ENCODE results near the gene EPB41L4B.
A peak's percentile ranks its signal among the peaks of the same experiment; 100 is the strongest.

Gene EPB41L4B

DNA sequence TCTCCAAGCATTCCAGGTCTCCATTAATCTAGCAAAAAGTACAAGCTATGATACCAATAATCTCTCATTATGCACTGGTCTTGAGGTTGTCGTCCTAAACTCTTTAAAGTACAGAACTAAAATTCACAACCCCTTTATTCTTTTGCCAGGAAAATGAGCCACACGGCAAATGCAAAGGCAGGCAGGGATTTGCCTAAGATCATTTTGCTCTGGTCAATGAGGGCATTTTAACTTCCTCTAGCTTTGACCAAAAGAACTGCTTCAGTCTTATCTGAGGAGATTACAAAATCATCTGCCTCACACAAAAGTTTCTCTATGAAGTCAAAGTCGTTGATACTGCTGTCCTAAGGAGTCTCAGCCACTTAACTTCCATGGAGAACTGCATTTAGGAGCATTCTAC lies 51.8 kb downstream of the EPB41L4B start:
- DNase-seq, result no peak

DNA sequence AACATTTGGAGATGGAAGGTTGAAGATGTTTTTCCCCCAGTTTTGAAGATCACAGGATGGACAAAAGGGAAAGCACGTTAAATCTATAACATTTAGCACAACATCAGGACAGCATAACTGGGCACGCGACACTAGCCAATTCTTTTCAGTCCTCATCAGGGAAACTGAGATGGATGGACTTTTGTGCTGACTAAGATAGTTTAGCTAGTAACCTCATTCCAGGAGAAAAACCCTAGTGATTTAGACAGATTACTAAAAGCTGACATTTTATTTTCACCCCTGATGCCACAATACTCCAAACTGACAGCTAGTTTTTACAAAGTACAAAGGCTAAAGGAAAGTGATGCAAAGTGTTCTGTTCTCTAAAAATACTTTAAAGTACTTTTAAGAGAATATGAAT lies 53.3 kb downstream of the EPB41L4B start:
- no peak for DNase-seq

DNA sequence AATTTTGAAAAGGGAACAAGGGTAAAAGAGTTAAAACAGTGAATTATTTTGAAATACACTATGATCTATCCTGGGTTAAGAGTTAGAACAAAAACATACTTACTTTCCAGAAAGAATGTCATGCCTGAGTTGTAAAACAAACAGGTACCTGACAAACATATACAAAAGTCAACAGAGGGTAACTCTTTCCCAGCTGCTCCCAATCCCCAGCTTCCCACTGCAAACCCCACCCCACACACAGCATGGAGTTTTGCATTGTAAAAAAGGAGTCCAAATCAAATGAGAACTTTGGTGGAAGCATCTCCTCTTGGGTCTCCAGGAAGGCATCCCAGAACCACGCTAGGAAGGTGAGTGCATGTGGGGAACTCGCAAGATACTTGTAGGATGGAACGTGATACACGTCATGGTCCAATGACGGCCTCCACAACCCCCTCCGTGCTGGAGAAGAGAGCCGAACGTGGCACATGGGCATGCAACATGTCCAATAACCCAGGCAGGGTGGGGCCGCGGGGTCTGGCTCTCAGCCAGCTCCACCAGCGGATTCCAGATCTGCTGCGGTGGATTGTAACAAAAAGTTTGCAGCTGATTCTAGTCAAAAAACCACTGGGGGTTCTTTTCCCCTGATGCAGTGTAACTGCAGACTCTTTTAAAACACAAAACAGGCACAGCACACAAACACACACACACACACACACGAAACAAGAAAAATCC lies 55.8 kb downstream of the EPB41L4B start:
- no peak for DNase-seq

DNA sequence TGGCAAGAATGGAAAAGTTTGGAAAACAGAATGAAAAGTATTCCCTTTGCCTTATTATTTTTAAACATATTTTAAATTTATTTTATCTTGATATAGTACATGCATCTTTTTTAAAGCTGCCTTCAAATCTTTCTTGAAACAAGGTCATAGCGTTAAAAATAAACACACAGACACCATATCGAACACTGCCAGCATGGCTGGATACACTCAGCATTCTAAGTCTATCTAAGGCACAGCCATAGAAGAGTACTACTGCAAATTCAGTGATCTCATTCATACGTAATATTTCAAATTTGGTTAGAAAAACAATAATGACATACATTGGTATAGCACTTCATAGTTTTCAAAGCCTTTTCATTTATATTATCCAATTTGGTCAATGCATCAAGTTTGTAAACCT lies 57.5 kb downstream of the EPB41L4B start:
- no peak for DNase-seq

DNA sequence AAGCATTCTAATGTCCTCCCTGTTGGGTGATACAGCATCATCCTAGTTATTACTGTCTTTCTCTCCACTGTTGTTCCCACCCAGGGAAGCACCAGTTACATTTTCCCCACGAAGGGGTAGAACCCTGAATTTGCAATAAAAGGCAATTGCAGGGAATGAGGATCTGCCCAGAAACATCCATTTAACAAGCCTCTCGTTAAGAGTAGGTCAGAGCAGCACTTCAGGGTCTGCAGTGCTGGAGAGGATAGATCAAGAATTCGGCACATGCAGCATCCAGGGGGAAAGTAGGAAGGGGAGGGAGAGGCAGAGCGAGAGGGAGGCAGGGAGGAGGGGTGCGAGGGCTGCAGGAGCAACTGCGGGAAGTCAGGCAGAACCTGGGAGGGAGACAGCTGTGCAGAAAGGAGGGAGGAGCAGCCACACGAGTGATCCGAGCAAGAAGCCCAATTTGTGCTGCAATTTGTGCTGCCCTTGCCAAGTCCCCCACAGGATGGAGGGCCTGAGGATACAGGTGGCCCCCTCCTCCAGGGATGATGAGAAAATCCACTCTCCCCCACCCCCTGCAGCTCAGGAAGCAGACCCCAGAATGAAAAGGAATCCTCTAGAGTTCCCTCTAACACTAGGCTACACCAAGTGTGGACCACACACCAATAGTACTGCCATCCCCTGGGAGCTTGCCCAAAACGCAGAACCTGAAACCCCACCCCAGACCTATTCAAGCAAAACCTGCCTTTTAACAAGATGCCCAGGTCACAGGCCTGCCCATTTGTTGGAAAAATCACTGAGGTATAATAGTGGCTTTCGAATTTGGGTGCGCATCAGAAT lies 62.2 kb downstream of the EPB41L4B start:
- DNase-seq, result no peak

DNA sequence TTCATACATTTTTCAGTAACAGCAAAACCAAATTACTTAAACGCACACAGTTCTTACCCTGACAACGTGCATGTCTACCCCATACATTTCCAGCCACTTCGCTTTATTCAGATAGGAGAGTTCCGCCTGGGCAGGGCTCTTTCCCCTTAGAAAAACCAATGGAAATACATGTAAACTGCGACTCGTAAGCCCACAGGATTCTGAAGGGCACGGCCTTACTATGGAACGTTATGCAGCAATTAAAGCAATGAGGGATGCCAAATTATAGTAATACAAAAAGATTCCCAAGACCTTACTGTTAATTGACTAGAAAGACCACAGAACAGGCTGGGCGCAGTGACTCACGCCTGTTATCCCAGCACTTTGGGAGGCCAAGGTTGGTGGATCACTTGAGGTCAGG lies 64.5 kb downstream of the EPB41L4B start:
- DNase-seq, result peak; percentile 51

DNA sequence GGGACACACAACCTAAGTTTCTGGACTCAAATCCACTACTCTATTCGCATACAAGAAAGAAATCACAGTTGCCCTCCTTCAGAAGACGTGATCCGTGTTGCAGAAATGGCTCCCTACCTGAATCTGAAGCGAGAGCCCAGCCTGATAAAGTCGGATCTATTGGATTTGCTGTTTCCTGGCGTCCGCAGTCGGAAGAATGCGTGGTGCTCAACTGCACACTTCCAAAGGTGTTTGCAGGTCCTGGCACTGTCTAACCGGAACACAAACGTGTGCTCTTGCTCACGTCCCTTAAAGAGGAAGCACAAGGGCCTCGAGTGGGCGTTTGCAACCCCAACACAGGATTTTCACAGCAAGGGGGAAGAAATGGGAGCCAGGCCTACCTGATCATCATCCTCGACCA lies 65.5 kb downstream of the EPB41L4B start:
- no peak for DNase-seq

DNA sequence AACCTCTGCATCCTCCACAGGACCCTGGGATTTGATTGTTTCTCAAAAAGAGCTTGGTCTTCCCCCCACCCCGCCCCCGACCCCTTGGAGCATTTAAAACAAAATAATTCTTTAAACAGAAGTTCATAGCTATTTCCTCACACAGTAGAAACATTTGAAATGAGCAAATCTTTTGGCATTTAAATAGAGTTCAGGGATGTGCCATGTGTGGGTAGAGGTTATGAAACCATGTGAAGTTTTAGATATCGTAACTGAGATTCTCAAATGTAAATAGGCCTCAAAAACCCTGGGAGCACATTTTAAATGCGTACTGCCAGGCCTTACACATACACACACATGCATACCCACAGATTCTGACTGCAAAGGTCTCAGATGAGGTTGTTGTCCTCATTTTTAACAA lies 66.5 kb downstream of the EPB41L4B start:
- peak; percentile 52 for DNase-seq

DNA sequence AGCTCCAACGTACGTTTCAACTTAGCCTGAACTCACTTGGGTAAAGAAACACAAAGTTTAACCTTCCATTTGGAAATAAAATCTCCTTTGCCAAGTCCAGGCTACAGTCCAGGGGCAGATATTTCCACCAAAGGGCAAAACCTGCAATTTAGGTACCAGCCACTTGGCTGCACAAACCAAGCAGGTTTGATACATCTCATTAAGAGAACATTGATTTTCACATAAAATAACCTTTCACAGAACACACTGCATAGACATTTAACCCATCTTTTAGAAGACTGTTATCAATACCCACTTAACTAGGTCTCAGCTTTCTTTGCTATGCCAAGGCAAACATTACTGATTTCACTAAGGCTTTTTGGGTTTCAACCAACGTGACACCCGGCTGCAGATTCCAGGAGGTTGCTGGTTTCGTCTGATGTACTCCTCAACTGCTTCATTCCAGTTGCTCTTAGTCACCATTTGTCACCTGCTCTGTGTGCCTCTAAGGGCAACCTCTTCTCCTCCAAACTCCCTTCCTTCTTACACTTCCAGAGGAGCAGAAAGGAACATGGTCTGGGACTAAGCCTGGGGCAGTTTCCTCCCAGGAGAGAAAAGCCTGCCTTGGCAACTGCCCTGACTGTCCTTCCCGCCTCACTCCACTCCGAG lies 67.1 kb downstream of the EPB41L4B start:
- DNase-seq, result peak; percentile 39

DNA sequence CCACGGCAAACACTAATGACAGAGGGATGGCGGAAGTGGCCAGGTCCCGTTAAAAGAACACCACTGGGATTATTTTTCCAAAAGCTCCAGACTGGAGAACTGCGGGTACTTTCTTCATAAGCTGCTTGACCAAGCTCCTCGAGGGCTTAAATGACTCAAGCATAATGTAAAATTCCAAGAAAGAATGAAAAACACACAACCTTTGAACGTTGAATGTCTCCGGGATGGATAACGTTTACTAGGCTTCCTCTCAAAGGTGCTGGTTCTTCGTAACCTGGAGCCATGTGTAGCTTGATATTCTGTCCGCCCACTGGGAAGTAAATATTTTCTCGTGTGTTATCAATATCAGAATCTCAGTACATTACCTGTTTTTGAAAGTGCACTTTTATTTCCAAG lies 67.6 kb downstream of the EPB41L4B start:
- DNase-seq, result no peak

DNA sequence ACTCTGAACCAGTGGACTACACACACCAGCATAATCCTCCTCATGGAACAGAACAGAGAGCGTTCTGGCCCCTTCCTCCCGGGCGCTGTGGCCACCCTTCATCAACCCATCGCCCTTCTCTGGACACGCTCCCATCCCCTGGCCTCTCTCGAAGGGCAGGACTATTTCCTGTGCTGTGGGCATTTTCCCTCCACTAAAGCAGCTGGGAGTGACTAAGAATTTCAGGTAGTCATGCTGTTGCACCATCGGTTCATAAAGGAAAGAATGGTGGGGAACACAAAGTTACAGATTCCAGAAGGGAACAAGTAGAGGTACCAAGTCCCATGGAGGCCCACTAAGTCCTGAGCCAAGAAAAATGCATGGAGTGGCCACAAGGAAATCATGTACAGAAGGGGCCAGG lies 68.6 kb downstream of the EPB41L4B start:
- no peak for DNase-seq

DNA sequence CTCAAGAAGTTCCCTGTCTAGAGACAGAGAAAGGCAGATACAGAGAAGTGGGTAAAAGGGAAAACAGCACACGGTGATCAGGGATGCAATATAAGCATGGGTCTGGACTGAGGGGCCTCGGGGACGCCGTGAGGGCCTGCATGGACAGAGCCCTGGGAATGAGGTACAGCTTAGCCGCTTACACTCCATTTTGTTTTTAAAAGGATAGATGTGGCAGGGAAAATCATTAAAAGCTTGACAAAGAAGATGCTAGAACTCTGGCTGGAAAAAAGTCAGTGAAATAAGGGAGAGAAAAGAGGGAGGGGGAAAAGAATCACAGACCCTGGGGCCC lies 69.1 kb downstream of the EPB41L4B start:
- no peak for DNase-seq

DNA sequence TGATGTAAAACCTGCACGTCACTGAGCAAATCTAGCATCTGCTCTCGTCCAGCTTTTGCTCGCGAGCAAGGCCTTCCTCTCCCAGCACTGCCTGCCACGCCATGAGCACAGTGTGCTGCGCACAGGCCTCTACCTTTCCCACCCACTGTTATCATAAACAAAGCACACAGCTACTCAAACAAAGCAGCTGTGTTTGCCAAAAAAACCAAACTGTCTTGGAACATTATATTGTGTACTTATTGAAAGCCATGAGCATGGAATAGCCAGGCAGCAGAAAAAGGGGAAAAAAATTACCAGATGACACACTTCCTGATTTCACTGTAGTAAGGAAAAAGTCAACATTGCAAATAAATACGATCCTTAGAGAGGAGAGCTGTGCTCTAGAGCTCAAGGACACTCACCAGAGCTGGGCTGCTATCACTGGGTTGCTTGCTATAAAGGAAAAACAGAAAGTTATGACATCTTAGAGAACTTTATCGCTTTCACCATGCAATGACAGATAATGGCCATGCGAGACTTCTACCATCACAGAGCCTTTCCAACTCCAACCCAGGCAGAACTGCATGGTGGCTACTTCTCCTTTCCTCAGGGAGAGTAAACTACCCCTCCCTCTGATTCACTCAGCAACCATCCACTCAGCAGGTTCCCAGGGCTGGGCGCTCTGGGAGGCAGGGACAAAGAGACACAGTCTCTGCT lies 69.6 kb downstream of the EPB41L4B start:
- DNase-seq, result no peak

DNA sequence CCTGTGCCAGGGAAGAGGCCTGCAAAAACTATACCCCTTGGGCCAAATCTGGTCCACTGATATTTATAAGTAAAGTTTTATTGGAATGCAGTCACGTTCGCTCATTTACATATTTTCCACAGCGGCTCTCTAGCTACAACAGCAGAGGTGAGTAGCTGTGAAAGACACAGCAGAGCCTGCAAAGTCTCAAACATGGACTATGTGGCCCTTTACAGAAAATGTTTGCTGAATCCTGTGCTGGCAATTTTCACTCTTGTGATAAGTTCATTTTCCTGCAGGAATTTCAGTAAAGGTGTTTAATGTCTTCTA lies 70.1 kb downstream of the EPB41L4B start:
- DNase-seq, result no peak

DNA sequence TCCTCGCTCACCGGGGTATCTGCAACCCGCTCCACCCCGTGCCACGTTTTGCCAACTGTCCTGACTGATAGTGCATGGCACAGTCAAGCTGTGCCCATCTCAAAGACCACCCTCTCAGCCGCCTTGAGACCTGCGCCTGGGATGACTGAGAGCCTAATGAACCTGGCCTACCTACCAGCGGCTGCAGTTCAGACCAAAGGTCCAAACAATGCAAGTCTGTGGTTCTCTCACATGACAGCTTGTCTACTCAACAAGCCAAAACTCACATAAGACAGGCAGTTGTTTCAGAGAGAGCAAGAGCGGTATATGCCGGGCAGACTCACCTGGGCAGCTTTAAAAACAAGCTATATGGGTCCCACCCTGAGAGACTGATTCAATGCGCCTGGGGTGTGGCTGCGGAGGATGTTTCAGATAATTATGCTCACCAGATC lies 70.5 kb downstream of the EPB41L4B start:
- DNase-seq, result no peak

DNA sequence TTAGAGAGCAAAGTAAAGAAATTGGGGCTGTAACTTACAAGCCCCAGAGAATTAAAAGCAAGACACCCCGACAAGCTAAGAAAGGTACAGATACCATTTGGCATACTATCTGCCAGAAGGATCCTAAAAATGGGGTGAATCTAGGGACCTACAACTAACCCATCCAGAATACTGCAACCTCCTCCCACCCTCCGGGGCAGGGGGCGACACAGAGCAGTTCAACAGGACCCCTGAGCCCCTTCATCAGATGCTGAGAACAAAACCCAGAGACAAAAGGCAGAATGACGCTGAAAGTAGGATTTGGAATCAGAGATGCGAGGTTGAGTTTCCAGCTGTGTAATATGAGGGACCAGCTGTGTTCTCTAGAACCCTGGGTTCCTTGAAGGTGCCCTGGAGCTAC lies 71.2 kb downstream of the EPB41L4B start:
- no peak for DNase-seq

DNA sequence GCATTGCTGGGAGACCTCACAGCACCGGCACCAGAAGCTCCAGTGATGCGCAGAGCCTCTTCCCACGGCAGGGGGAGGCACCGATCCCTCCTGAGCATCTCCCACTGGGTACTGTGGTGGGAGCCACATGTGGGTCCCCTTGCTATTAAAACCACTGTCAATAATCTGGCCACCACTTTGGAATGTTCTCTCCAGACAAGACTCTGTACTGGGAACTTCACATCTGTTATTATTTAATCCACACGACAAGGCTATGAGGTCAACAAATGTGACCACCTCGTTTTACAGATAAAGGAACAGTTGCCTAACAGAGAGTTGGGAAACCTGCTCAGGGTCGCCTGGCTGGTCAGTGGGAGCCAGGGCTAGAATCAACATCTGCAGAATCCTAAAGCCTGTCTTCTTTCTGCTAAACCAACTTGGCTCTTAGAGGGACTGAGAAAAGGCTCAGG lies 72.7 kb downstream of the EPB41L4B start:
- DNase-seq, result no peak

DNA sequence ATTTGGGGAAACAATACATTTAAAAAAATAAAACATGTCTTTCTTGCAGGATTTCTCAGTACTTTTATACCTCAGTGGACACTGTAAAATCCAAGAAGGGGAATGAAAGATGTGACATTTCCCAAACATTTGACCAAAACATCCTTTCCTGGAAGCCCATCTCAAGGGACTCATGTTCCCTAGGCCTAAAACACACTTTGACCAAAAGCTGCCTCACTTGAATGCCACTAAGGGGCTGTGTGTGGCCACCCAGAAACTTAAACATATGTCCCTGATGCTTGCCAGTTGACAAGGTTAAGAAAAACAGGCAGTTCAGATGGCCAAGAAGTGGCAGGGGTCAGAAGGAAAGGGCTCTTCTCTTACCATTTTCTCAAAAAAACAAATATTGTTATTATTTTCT lies 73.6 kb downstream of the EPB41L4B start:
- no peak for DNase-seq

DNA sequence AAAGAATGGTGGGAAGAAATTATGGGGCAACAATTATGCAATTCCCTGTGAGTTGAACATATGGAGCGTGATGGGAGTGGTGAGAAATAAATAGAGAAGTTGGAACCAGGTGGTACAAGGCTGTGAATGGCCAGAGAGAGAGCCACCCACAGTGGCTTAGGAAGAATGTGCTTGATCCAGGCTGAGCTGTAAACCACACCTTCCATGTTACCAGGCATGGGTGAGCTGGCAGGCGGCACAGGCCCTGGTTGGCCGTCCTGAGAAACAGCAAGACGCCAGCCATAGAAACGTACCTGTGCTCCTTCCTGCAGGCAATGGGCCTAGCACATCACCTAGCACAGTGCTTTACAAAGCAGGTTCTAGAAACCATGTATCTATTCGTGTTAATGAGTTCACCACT lies 74.3 kb downstream of the EPB41L4B start:
- no peak for DNase-seq

DNA sequence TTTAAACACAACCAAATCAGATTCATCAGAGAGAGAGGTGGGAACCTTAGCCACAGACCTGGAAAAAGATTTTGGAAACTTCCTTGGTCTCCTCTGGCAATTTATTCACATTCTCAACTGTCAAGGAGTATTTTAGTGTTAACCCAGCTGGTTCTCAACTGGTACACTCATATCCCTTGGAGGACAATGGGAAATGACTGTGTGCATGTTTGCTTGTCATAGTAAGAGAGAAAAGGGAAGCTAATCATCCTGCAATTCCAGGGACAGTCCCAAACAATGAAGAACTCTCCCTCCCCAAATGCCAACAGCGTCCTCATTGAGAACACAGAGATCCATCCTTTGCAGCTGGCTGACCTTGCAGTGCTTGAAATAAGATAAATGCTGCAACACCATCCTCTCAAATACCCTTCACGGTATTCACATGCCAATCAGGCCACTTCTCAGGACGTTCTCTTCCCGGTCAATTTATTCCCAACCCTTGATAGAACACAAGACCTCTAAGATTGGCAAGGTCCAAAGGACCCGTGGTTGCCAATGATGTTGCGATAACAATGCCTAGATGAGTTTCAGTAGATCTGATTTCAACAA lies 75.5 kb downstream of the EPB41L4B start:
- no peak for DNase-seq

DNA sequence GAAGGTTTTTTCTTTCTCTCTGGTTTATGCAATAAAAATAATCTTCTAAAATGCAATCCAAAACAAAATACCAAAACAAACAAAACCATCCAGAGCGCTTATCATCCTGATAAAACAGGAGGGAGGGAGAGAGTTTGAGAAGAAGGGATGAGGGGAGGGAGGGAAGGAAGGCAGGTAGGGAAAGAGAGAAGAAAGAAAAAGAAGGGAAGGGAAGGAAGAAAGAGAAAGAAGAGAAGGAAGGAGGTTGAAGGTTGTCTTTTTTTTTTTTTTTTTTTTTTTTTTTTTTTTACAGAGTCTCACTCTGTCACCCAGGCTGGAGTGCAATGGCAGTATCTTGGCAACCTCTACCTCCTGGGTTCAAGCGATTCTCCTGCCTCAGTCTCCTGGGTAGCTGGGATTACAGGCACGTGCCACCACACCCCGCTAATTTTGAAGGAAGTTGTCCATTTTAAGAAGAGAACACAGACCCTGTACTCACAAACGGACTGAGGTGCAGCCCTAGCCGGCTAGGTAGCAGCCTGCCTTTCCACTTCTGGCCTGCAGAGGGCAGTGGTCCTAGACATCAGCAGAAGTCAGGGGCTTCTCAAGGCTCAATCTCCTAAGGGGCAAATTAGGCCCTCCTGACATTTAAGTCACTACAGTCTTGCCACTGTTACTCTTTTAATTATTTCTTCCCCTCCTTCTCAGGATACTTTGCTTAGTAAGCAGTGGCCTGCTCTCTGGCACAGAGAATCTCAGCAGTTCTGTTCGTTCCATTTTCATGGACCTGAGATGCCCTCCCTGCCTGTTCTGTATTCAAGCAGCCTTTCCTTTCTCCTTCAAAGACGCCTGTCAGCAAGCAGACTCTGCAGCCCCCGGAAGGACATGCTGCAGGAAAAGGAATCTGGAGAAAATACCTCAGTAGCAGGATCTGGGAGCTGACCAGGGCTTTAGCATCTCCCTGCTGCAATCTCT lies 76.4 kb downstream of the EPB41L4B start:
- DNase-seq, result peak; percentile 51

DNA sequence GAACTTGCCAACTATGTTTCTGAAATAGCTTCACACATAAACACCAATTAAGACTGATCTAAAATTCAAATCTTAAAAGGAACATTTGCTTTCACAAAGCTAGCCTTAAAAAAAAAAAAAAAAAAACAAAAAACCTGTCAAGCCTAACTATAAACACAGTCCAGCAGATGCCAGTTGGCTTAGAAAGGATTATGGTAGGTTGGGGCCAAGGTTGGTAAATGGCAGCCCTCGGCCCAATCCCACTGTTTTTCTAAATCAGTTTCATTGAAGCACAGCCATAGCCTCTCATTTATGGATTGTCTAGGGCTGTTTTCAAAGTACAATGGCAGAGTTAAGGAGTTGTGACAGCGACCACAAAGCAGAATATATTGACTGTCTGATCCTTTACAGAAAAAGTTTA lies 78.1 kb downstream of the EPB41L4B start:
- no peak for DNase-seq

Measured in fibroblast of skin of abdomen (primary cell).